NOMO-1 treated with DMSO at 0.1 percent for 48 hours (cell line): ENCODE results near the gene GALNT18.

Experiments
- DNase-seq: peaks from one replicate; lab custom pipeline; 2025; ENCODE audit not compliant: unreplicated experiment; lab: John Stamatoyannopoulos, UW

GALNT18 gene

GRCh38 chr11:11289669-11290068 lies 332.1 kb downstream of the GALNT18 start:
- DNase-seq = no peak

GRCh38 chr11:11288972-11289616 lies 332.7 kb downstream of the GALNT18 start:
- no peak for DNase-seq

- DNase-seq = no peak
These were observed 337.3 kb downstream of the GALNT18 start for GRCh38 chr11:11284481-11284880.

- no peak for DNase-seq
These were observed 340.2 kb downstream of the GALNT18 start for GRCh38 chr11:11281626-11282025.

GRCh38 chr11:11280826-11281225 lies 341.0 kb downstream of the GALNT18 start:
- no peak for DNase-seq

GRCh38 chr11:11279956-11280689 lies 341.7 kb downstream of the GALNT18 start:
- DNase-seq = no peak

GRCh38 chr11:11272254-11272653 lies 349.6 kb downstream of the GALNT18 start:
- DNase-seq = no peak

GRCh38 chr11:11270236-11270775 lies 351.5 kb downstream of the GALNT18 start:
- no peak for DNase-seq

- DNase-seq = no peak
These were observed 353.1 kb downstream of the GALNT18 start for GRCh38 chr11:11268706-11269105.

- no peak for DNase-seq
These were observed 353.7 kb downstream of the GALNT18 start for GRCh38 chr11:11268119-11268518.

GRCh38 chr11:11267312-11267711 lies 354.5 kb downstream of the GALNT18 start:
- DNase-seq = no peak

- DNase-seq = peak; percentile 60
These were observed 355.7 kb downstream of the GALNT18 start for GRCh38 chr11:11265994-11266606.

- DNase-seq = no peak
These were observed 356.5 kb downstream of the GALNT18 start for GRCh38 chr11:11265320-11265719.

- DNase-seq = no peak
These were observed 358.4 kb downstream of the GALNT18 start for GRCh38 chr11:11263238-11264005.

- no peak for DNase-seq
These were observed 359.5 kb downstream of the GALNT18 start for GRCh38 chr11:11262171-11262920.

- DNase-seq = no peak
These were observed 360.2 kb downstream of the GALNT18 start for GRCh38 chr11:11261629-11262028.

- no peak for DNase-seq
These were observed 360.9 kb downstream of the GALNT18 start for GRCh38 chr11:11260903-11261302.

GRCh38 chr11:11253995-11254394 lies 367.8 kb downstream of the GALNT18 start:
- no peak for DNase-seq

GRCh38 chr11:11253497-11253896 lies 368.3 kb downstream of the GALNT18 start:
- no peak for DNase-seq

- DNase-seq = no peak
These were observed 369.4 kb downstream of the GALNT18 start for GRCh38 chr11:11252403-11252802.
